Smooth muscle cell (in vitro differentiated cells): ENCODE results near the gene PHYHD1. TPM values are rescaled to one million over a fixed set of nuclear protein-coding genes. Genes with fewer than 3 reads are reported as not detected.

ENCODE experiments used
- DNase-seq: peaks from one replicate; lab custom pipeline; 2025; ENCODE audit not compliant: unreplicated experiment; lab: John Stamatoyannopoulos, UW
- H2AFZ ChIP-seq: fragments of 200-600 bp; sonication (generic); 2 replicates; pipeline ENCODE4 v1.6.0; 2016; ENCODE audit warnings: antibody characterized with exemption, low read depth, mild to moderate bottlenecking
- H3F3A ChIP-seq: fragments of 200-600 bp; sonication (generic); 2 replicates; pipeline ENCODE4 v1.6.0; 2017; ENCODE audit warnings: antibody characterized with exemption, low read depth
- H3K27ac ChIP-seq: fragments of 200-600 bp; sonication (generic); 2 replicates; pipeline ENCODE4 v1.5.1; 2016; ENCODE audit warnings: low read depth, mild to moderate bottlenecking
- H3K27me3 ChIP-seq: fragments of 200-600 bp; sonication (generic); 2 replicates; pipeline ENCODE4 v1.6.1; 2016; ENCODE audit warnings: low read depth, mild to moderate bottlenecking
- H3K36me3 ChIP-seq: fragments of 200-600 bp; sonication (generic); 2 replicates; pipeline ENCODE4 v1.5.1; 2016; ENCODE audit warnings: low read depth
- H3K4me1 ChIP-seq: fragments of 200-600 bp; sonication (generic); 2 replicates; pipeline ENCODE4 v1.5.1; 2016; ENCODE audit warnings: low read depth
- H3K4me2 ChIP-seq: fragments of 200-600 bp; sonication (generic); 2 replicates; pipeline ENCODE4 v1.6.0; 2016; ENCODE audit warnings: mild to moderate bottlenecking
- H3K4me3 ChIP-seq: fragments of 200-600 bp; sonication (generic); 2 replicates; pipeline ENCODE4 v1.5.1; 2016; ENCODE audit warnings: mild to moderate bottlenecking
- H3K79me2 ChIP-seq: fragments of 200-600 bp; sonication (generic); 2 replicates; pipeline ENCODE4 v1.6.0; 2016; ENCODE audit warnings: low read depth, mild to moderate bottlenecking
- H3K9ac ChIP-seq: fragments of 200-600 bp; sonication (generic); 2 replicates; pipeline ENCODE4 v1.6.0; 2016; ENCODE audit warnings: low read depth
- H3K9me3 ChIP-seq: fragments of 200-600 bp; sonication (generic); replicated peaks from 2 replicates; pipeline ENCODE4 v1.5.1; 2016; ENCODE audit warnings: low read depth
- H4K20me1 ChIP-seq: fragments of 200-600 bp; sonication (generic); 2 replicates; pipeline ENCODE4 v1.6.0; 2016; ENCODE audit warnings: low read depth
- CTCF ChIP-seq: fragments of 200-600 bp; sonication (generic); IDR thresholded peaks from 2 replicates; pipeline ENCODE4 v1.5.1; 2017; ENCODE audit warnings: borderline replicate concordance, mild to moderate bottlenecking, antibody characterized with exemption; ENCODE audit not compliant: insufficient read depth, poor library complexity, severe bottlenecking
- WGBS: methylation state at CpG from one replicate; pipeline ENCODE4 v1.1.7; 2016; ENCODE audit warnings: low lambda C conversion rate; 5-methylcytosine and 5-hydroxymethylcytosine counted together
- polyA plus RNA-seq: library from polyadenylated mRNA; unstranded; fragments of >200 nt; fragmentation: Nextera tagmentation; extraction: Ambion mirVana; gene quantifications from 2 replicates; pipeline ENCODE4 v1.2.1, GENCODE V29; 2016
- total RNA-seq: library from RNA; depleted of rRNA; stranded (reverse); fragments of >200 nt; gene quantifications from 2 replicates; pipeline ENCODE4 v1.2.3, GENCODE V29; 2014

Gene PHYHD1
- total and polyA plus RNA-seq, 2 experiments from 2014 or later, result 7.3 to 37.6 TPM

GRCh38 chr9:128936171-128936865 lies 15.5 kb downstream of the PHYHD1 start:
- no peak for DNase-seq
- H3K4me1 ChIP-seq, result no peaks in the 10 kb centered on the region
- H3K4me3 ChIP-seq, result no peak overlapping the region
- no peak overlapping the region for H3K4me2 ChIP-seq
- no peak overlapping the region for H3K9ac ChIP-seq
- 94% methylated on average over 10 of the region's 11 CpGs for WGBS
- H3F3A ChIP-seq, result no peaks in the 10 kb centered on the region
- no peaks in the 10 kb centered on the region for H3K9me3 ChIP-seq
- H3K27ac ChIP-seq, result no peak overlapping the region
- no peak for TF ChIP-seq CTCF
- H4K20me1 ChIP-seq, result no peaks in the 10 kb centered on the region
- H3K27me3 ChIP-seq, result no peaks in the 10 kb centered on the region
- H3K79me2 ChIP-seq, result no peaks in the 10 kb centered on the region
- H3K36me3 ChIP-seq, result no peaks in the 10 kb centered on the region
- H2AFZ ChIP-seq, result no peak overlapping the region

- H3K27ac ChIP-seq, result no peak overlapping the region
- no peaks in the 10 kb centered on the region for H3F3A ChIP-seq
- no peak for TF ChIP-seq CTCF
- 96% methylated on average over 9 of the region's 9 CpGs for WGBS
- no peaks in the 10 kb centered on the region for H3K9me3 ChIP-seq
- no peaks in the 10 kb centered on the region for H3K36me3 ChIP-seq
- DNase-seq, result no peak
- H3K4me2 ChIP-seq, result no peak overlapping the region
- no peak overlapping the region for H3K4me3 ChIP-seq
- H3K4me1 ChIP-seq, result no peaks in the 10 kb centered on the region
- no peaks in the 10 kb centered on the region for H4K20me1 ChIP-seq
- H3K9ac ChIP-seq, result no peak overlapping the region
- no peak overlapping the region for H2AFZ ChIP-seq
- no peaks in the 10 kb centered on the region for H3K79me2 ChIP-seq
- H3K27me3 ChIP-seq, result no peaks in the 10 kb centered on the region
These were observed 16.8 kb downstream of the PHYHD1 start for GRCh38 chr9:128937310-128938165.

GRCh38 chr9:128940271-128940921 lies 19.6 kb downstream of the PHYHD1 start:
- no peaks in the 10 kb centered on the region for H3K4me1 ChIP-seq
- H3K36me3 ChIP-seq, result no peaks in the 10 kb centered on the region
- no peaks in the 10 kb centered on the region for H3K9me3 ChIP-seq
- 79% methylated on average over 15 of the region's 15 CpGs for WGBS
- DNase-seq, result no peak
- no peaks in the 10 kb centered on the region for H3F3A ChIP-seq
- no peak overlapping the region for H2AFZ ChIP-seq
- H3K79me2 ChIP-seq, result peaks cover 6% of the 10 kb centered on the region
- H3K9ac ChIP-seq, result no peak overlapping the region
- H3K4me2 ChIP-seq, result no peak overlapping the region
- no peaks in the 10 kb centered on the region for H4K20me1 ChIP-seq
- H3K4me3 ChIP-seq, result no peak overlapping the region
- H3K27me3 ChIP-seq, result no peaks in the 10 kb centered on the region
- TF ChIP-seq CTCF, result no peak
- H3K27ac ChIP-seq, result no peak overlapping the region
